ENCODE results near the gene PTPN9.
A peak's percentile ranks its signal among the peaks of the same experiment; 100 is the strongest.

PTPN9 gene

DNA sequence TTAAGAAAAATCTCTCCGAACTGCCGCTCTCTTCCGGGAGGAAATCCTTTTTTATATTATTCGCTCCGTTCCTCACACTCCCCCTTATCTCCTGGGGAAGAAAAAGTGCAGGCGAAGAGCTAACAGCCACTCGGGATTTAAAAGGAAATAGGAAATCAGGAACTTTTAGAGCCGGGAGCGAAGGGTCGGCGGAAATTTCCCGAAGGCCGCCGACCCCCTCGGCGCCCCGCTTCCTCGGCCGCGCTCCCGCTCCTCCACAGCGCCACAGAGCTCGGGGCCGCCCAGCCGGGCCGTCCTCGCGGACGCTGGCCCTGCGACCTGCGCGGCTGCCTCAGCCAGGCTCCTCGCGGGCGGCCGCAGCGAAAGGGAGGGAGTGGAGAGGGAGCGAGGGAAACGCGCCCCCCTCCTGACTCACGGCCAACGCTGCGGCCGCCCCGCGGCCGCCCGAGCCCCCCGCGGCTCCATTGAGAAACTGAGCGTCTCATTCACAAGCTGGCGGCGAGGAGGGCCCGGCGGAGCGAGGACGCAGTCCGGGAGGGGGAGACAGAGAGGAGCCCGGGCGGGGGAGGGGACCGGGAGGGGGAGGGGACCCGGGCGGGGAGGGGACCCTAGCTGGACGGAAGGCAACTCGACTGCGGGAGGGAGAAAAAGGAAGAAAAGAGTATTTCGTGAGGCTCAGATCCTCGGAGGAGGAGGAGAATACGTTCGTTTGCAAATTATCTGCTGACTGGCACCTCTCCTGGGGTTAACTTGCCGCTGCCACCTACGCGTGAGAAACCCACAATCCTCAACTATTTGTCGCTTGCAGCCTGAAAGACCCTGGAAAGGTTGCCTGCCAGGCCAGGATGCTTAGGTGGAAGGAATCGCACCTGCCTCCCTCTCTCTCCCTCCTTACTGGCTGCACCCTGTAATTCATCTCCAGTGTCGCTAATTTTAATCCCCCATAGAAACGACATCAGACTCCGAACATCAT is at the start of gene PTPN9:
Gene PTPN9 (minus strand): TSS at position 368 of the 973 bp plus-strand sequence. CDS start 539 bp downstream, outside the sequence.
- intact Hi-C loops (cut with DNase I): loop anchor here (10.0 kb wide), 1 partner anchor 124 kb away; the partner anchor contains the start of gene SIN3A
- DNase-seq: peak; percentile 62 to 93 (median 81)

- DNase-seq: peak; percentile 86 to 98 (median 93)
- intact Hi-C loops (cut with DNase I): no loop called here
Measured at GRCh38 chr15:75625542-75626347, 46.6 kb upstream of the PTPN9 start, which contains the start of gene SNUPN. SNUPN (minus strand) TSS chr15:75625725; CDS start chr15:75621051, 4,674 bp downstream.

DNA sequence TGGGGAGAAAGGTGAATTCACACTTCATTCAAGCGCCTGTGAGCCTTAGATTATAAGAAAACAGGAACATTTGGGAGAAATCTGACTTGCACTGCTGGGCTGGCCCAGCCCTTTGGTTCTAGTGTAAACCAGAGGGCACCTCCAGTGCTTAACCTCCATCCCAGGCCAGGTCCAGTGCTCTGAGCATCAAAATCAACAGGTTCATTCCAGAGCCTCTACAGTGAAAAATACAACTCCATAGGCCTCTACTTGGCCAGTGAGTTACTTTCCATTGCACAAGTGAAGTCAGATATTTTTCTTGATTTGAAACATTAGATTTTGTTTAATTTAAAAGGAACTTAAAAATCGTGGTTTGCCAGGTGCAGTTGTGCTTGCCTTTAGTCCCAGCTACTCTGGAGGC is 43.4 kb upstream of the PTPN9 start:
- DNase-seq: no peak
- intact Hi-C loops (cut with DNase I): no loop called here

GRCh38 chr15:75620841-75621391 is 41.8 kb upstream of the PTPN9 start:
- DNase-seq: peak in 16 of 42 donors; percentile 10 to 76 (median 40)
- intact Hi-C loops (cut with DNase I): no loop called here

GRCh38 chr15:75620058-75620820 is 41.1 kb upstream of the PTPN9 start:
- no peak for DNase-seq
- intact Hi-C loops (cut with DNase I): no loop called here

DNA sequence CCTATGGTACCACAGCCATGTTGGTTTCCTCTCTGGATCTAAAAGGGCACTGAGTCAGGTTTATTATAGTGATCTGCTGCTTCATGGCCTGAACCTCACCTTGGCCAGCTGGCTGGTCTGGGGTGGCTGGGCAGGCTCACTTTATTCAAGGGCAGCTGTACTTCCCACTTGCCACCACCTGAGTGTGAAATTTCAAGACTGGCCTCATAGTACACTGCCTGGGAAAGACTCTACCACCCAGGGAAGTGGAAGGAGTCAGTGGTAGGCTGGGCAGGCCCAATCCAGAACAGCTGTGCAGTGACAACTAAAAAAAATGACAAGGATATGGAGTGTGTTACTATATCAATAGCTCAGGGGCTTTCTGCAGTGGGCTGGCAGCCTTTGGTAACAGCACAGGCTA is 37.7 kb upstream of the PTPN9 start:
- intact Hi-C loops (cut with DNase I): no loop called here
- DNase-seq: no peak

DNA sequence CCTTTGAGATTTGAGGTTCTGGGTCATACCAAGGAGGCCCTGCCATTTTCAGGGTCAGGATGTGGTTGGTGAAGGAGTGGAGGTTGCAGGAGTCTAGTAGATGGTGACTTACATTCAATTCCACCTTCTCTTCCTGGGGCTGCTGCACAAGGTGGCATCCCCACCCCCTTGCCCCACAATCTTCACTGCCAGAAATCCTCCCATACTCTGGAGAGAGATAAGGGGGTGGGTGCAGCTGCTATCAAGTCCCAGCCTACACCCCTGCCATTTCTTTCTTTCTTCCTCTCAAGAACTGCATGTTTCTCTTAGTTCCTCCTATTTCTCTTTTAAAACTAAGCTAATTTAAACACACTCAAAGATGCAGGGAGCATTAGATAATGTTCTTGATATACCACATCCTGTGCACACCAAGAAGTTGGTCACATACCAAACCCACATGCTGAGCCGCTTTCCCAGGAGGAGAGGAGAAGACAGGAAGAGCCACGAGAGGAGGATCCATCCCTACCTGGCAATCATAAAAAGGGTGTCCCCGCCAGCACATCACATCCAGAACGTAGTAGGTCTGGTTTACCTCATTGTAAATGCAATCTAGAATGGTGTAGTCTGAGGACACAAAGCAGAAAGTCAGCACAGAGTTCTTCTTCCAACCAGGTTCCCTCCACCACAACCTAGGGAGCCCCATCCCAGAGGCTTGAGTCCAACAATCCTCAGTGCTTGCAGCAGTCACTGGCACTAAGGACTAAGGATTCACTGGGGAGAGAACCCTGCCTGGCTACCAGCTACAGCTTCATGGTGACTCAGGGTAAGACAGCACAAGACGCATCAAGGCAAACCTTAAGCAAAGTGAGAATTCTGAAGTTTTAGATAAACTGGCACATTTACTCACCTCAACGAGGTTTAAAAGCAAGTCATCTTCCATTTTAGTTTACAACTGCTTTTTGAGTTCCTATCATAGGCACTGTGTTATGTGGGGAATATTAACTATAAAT is 27.9 kb upstream of the PTPN9 start:
- intact Hi-C loops (cut with DNase I): no loop called here
- DNase-seq: peak in 9 of 42 donors; percentile 3 to 40 (median 19)

DNA sequence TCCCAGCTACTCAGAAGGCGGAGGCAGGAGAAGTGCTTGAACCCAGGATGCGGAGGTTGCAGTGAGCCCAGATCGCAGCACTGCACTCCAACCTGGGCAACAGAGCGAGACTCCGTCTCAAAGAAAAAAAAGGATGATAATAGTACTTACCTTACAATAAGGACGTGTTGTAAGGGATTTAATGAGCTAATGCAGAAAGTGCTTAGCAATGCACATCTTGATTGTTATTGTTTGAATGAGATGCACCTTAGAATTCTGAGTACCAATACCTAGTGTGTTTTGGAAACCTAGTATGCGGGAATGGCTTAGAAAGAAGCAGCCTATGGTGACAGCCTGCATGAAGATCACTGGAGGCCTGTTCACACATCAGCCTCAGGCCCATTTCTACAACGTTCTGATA is 26.9 kb upstream of the PTPN9 start:
- DNase-seq: no peak
- intact Hi-C loops (cut with DNase I): no loop called here

- intact Hi-C loops (cut with DNase I): no loop called here
- DNase-seq: peak in 2 of 42 donors; percentile 14 to 52
Measured at GRCh38 chr15:75599401-75599800, 20.3 kb upstream of the PTPN9 start.

DNA sequence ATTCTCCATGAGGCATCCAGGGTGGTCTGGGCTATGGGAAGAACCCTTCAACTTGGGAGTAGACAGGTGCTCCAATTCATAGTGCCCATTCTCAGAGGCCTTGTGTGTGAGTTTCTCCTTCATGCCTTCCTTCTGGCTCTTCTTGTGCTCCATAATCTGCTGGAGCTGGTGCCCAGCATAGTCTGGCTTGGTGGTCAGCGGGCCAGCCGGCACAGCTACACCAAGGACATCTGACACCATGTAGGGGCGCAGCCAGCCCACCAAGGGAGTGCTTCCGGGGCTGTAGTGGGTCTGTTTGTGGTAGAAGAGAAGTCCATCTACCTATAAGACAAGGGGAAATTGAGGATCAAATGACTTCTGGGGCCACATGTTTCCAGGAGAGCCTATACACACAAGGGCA is 19.2 kb upstream of the PTPN9 start:
- intact Hi-C loops (cut with DNase I): no loop called here
- DNase-seq: no peak

GRCh38 chr15:75597667-75598341 is 18.7 kb upstream of the PTPN9 start:
- intact Hi-C loops (cut with DNase I): no loop called here
- peak in 8 of 42 donors; percentile 6 to 46 (median 26) for DNase-seq

DNA sequence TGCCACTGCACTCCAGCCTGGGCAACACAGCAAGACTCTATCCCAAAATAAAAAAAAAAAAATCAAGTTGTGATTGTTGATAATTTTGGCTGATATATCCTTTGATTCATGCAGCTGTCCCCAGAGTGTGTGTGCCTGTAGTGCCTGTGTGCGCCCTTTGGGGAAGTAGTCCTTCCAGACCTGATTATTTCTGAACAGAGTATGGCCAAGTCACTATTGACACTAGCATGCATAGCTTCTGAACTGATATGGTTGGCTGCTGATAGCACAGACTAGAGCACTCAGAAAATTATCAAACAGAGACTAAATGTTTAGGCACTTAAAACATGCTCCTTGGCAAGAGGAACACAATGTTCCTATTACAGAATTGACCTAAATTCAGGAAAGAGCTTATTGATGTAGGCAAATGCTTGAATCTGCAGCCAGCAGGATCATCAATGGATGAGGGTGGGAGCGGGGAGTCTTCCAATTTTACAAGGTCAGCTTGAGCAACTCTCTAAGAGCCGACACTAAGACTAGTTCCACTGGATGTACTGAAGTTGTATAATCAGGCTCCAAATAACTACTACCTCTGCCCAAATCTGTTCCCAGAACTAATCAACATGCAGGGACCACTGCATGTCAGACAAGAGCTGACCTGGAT is 17.7 kb upstream of the PTPN9 start:
- intact Hi-C loops (cut with DNase I): no loop called here
- no peak for DNase-seq

GRCh38 chr15:75594276-75594675 is 15.2 kb upstream of the PTPN9 start:
- intact Hi-C loops (cut with DNase I): no loop called here
- DNase-seq: no peak

DNA sequence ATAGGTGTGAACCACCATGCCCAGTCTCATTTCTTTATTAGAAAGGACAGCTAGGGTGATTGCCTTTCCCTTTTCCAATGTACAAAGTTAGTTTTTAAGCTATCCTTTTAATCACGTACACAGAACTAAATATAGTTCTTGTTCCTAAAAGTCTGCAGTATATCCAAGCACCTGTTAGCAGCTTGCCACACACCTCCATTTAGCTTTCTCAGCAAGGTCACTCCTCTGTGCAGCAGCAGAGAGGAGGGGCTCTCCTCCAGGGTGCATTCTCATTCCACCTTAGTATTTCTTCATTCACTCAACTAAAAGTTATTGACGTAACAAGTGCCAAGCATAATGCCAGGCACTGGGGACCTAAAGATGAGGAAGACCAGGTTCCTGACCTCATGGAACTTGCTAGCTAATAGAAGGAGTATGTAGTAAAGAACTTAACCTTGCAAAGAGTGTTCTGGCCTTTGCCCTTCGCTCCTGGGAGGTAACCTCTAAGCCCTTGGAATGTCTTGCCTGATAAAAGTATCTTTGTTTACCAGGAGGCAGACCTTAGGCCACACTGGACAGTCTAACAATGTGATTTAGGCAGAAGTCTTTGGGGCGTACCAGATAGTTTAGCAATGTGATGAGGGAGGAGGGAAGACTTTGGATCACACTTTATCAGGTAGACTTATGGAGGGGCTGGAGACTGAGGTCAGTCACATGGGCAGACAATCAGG is 12.7 kb upstream of the PTPN9 start:
- intact Hi-C loops (cut with DNase I): no loop called here
- DNase-seq: no peak

DNA sequence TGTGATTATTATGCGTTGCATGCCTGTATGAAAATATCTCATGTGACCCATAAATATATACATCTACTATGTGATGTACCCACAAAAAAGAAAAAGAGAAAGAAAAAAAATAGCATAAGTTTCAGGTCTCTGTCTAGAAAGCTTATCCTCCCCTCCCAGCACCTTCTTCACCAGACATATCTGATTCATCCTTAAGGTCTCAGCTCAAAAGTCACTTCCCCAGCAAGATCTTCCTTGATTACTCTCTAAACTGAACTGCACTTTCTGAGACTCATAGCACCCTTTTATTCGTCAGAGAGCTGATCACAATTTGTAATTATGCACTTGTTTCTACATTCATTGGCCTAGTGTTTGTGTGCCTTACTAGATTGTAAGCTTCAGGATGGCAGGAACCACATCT is 11.1 kb upstream of the PTPN9 start:
- no peak for DNase-seq
- intact Hi-C loops (cut with DNase I): no loop called here

DNA sequence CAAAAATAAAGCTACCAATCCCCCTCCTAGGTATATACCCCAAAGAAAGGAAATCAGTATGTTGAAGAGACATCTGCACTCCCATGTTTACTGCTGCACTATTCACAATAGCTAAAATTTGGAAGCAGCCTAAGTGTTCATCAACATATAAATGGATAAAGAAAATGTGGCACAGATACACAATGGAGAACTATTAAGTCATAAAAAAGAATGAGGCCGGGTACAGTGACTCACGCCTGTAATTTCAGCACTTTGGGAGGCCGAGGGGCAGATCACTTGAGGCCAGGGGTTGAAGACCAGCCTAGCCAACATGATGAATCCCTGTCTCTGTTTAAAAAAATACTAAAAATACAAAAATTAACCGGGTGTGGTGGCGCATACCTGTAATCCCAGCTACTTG is 10.0 kb upstream of the PTPN9 start:
- intact Hi-C loops (cut with DNase I): no loop called here
- no peak for DNase-seq

Data from head of caudate nucleus (tissue), 42 donors.